Left cardiac atrium (tissue), 4 donors: ENCODE measurements around the gene FAM124B. TPM values are rescaled to one million over a fixed set of nuclear protein-coding genes. Genes with fewer than 3 reads are reported as not detected.
"Not testable (repeated sequence)": the region's sequence is repeated elsewhere in the genome, so short reads cannot be mapped to it uniquely, and the experiment has no call there.

Experiments used
- ATAC-seq, 2 donors: fragments of 200-7000 bp; cut with Tn5 transposase; one replicate each; pipeline ENCODE4 v1.9.1; 2020; ENCODE audit warnings: mild to moderate bottlenecking in 2 of 2, moderate library complexity in 2 of 2
- DNase-seq: peaks from one replicate; pipeline ENCODE4 v3.0.0-alpha.2; 2020
- intact Hi-C, 2 donors: fragments of 100-400 bp; cut with DNase I; formaldehyde crosslinking; loops; one replicate each; pipeline versions ENCODE4 v1.14.1 to v1.15.1; 2022 to 2023
- total RNA-seq, 2 donors: library from RNA; stranded (reverse); fragmentation: NEBNext Ultra II Directional; extraction: Animal tissue kit (Norgen Biotek cat#: 25700); gene quantifications; one replicate each; pipeline ENCODE4 v1.2.1, GENCODE V29; 2021
- donor health status: DM: no; HTN: yes; CAD: no.
- donor health status: DM: no; HTN: yes; CAD: no; lungs with severe emphysema.
- donor health status: DM: yes; HTN: yes; CAD: no.
- donor health status: Dilated cardiomyopathy.

FAM124B gene
- total RNA-seq, 2 donors from 2014 or later, result 1.3 to 2.7 TPM

- ATAC-seq (no peak), DNase-seq (no peak)
- intact Hi-C loops, result no loop called here
These were observed 16.0 kb upstream of the FAM124B start for GRCh38 chr2:224417947-224418346.

- intact Hi-C loops, result no loop called here
- no peak for ATAC-seq
- no peak for DNase-seq
These were observed 15.4 kb upstream of the FAM124B start for GRCh38 chr2:224417361-224417729.

DNA sequence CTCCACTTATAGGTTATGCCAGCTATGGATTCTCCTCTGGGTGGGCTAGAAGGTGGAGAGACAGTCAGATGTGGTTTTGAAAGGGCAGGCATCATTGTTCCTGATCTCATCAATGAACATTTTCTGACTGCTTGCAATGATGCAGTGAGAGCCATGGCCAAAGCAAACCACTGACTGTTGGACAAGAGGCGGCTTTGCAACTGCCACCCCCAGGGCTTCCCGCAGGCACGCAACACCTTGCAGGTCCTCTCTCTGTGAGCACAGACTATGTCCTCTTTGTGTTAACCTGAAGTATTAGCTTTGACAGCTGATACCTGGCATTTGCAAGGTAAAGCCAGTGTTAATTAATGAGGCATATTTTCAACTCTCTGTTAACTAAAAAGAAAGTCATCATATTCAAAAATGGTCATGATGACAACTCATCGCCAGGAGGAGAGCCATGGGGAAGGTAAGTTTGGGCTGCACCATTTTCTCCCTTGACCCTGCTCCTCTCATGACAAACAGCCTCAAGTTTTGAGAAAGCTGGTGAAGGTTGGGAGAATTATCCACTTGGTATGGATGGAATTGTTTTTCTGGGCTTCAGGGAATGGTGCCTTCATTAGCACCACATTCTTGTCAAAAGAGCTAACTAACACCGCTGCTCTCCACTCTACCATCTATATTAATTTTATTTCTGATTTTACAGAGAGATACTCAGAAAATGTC lies 14.9 kb upstream of the FAM124B start:
- no peak for DNase-seq
- intact Hi-C loops, result no loop called here
- ATAC-seq, result no peak

DNA sequence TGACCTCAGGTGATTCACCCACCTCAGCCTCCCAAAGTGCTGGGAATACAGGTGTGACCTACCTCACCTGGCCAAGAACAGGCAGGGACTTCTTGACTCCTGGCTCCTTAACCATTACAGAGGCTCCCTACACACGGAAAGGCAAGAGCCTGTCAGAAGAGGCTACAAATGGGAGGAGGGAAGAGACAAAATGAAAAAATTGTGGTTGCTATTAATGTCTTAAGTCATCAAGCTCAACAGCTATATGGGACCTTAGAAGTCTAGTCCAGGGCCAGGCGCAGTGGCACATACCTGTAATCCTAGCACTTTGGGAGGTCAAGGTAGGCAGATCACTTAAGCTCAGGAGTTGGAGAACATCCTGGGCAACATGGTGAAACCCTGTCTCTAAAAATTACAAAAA lies 11.5 kb upstream of the FAM124B start:
- intact Hi-C loops, result no loop called here

GRCh38 chr2:224412141-224413015 lies 10.5 kb upstream of the FAM124B start:
- DNase-seq, result no peak
- intact Hi-C loops, result no loop called here
- ATAC-seq, result no peak

More for the DNA sequence above, 11.5 kb upstream of the FAM124B start:
- DNase-seq (no peak), ATAC-seq (no peak)

GRCh38 chr2:224410946-224411561 lies 9.1 kb upstream of the FAM124B start:
- intact Hi-C loops, result no loop called here
- DNase-seq (no peak), ATAC-seq (no peak)

GRCh38 chr2:224408676-224409075 lies 6.8 kb upstream of the FAM124B start:
- intact Hi-C loops, result no loop called here
- no peak for DNase-seq
- no peak for ATAC-seq

GRCh38 chr2:224407241-224407701 lies 5.4 kb upstream of the FAM124B start:
- DNase-seq (no peak), ATAC-seq (peak; percentile 75 to 80)
- intact Hi-C loops, result no loop called here

GRCh38 chr2:224405841-224406370 lies 4.0 kb upstream of the FAM124B start:
- ATAC-seq (no peak), DNase-seq (no peak)
- intact Hi-C loops, result no loop called here

GRCh38 chr2:224405412-224405811 lies 3.5 kb upstream of the FAM124B start:
- intact Hi-C loops, result no loop called here
- DNase-seq, result no peak
- no peak for ATAC-seq

DNA sequence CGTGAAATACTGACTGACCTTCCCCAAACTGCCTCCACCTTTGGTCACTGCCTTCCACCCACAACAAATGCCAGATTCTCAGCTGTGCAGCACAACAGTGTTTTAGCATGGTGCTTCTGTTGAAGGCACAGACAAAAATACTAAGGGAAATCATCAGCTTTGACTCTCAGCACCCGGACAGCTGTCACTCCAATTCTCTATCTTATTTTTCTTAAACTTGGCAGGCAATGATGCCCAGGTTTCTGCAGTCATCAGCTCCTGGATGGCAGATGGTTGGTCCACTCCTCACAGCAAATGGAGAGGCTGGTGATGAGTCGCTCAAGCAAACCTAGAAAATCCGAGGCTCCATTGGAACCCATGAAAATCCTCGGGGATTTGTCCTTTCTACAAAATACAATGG lies 2.9 kb upstream of the FAM124B start:
- intact Hi-C loops, result no loop called here
- ATAC-seq, result no peak
- DNase-seq, result no peak

GRCh38 chr2:224403657-224404056 lies 1.8 kb upstream of the FAM124B start:
- DNase-seq (no peak), ATAC-seq (no peak)
- intact Hi-C loops, result no loop called here

- intact Hi-C loops, result no loop called here
- ATAC-seq, result peak; percentile 20 to 45
- no peak for DNase-seq
These were observed 848 bp downstream of the FAM124B start for GRCh38 chr2:224400886-224401632.

GRCh38 chr2:224400174-224400810 lies 1.6 kb downstream of the FAM124B start:
- intact Hi-C loops, result no loop called here
- ATAC-seq, result no peak

GRCh38 chr2:224398289-224398688 lies 3.6 kb downstream of the FAM124B start:
- ATAC-seq (no peak), DNase-seq (no peak)
- intact Hi-C loops, result no loop called here

More at GRCh38 chr2:224400174-224400810, 1.6 kb downstream of the FAM124B start:
- no peak for DNase-seq

DNA sequence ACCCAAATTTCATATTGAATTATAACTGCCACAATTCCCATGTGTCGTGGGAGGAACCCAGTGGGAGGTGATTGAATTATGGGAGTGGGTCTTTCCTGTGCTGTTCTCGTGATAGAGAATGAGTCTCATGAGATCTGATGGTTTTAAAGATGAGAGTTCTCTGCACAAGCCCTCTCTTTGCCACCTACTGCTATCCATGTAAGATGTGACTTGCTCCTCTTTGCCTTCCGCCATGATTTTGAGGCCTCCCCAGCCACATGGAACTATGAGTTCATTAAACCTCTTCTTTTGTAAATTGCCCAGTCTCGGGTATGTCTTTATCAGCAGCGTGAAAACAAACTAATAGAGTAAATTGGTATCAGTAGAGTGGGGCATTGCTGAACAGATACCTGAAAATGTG lies 4.8 kb downstream of the FAM124B start:
- ATAC-seq, intact Hi-C loops, DNase-seq: not testable (repeated sequence)

GRCh38 chr2:224395620-224396390 lies 6.1 kb downstream of the FAM124B start:
- ATAC-seq (no peak), DNase-seq (no peak)
- intact Hi-C loops, result no loop called here
